HG02642 (cell line): ENCODE data around the gene OR9A2.
"Not testable (repeated sequence)": the region's sequence is repeated elsewhere in the genome, so short reads cannot be mapped to it uniquely, and the experiment has no call there.

ENCODE experiments used
- ATAC-seq: cut with Tn5 transposase; IDR thresholded peaks from one replicate; pipeline ENCODE4 v1.9.1; 2021; ENCODE audit warnings: mild to moderate bottlenecking; ENCODE audit not compliant: unreplicated experiment, poor library complexity

Gene OR9A2

DNA sequence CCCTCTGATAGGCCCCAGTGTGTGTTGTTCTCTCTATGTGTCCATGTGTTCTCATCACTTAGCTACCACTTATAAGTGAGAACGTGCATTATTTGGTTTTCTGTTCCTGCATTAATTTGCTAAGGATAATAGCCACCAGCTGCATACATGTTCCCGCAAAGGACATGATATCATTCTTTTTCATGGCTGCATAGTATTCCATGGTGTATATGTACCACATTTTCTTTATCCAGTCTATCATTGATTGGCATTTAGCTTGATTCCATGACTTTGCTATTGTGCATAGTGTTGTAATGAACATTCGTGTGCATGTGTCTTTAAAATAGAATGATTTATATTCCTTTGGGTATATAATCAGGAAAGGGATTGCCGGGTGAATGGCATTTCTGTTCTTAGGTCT is 48.5 kb downstream of the OR9A2 start:
- ATAC-seq = not testable (repeated sequence)
